NCI-H2029 (cell line): ENCODE results near the gene AGBL1.

ENCODE experiments used
- DNase-seq: peaks from one replicate; lab custom pipeline; 2025; lab: John Stamatoyannopoulos, UW

Gene AGBL1

GRCh38 chr15:86829245-86829644 is 749.6 kb downstream of the AGBL1 start:
- no peak for DNase-seq

GRCh38 chr15:86830304-86830703 is 750.6 kb downstream of the AGBL1 start:
- DNase-seq, result no peak

GRCh38 chr15:86833595-86833994 is 753.9 kb downstream of the AGBL1 start:
- no peak for DNase-seq

- DNase-seq, result no peak
These were observed 754.6 kb downstream of the AGBL1 start for GRCh38 chr15:86834115-86834863.

GRCh38 chr15:86837294-86838061 is 757.8 kb downstream of the AGBL1 start:
- no peak for DNase-seq

- DNase-seq, result no peak
These were observed 759.8 kb downstream of the AGBL1 start for GRCh38 chr15:86839502-86839901.

GRCh38 chr15:86840996-86841395 is 761.3 kb downstream of the AGBL1 start:
- no peak for DNase-seq

- DNase-seq, result no peak
These were observed 762.5 kb downstream of the AGBL1 start for GRCh38 chr15:86842199-86842598.

GRCh38 chr15:86846036-86846435 is 766.4 kb downstream of the AGBL1 start:
- DNase-seq, result no peak

- DNase-seq, result no peak
These were observed 769.5 kb downstream of the AGBL1 start for GRCh38 chr15:86849136-86849535.

GRCh38 chr15:86849558-86850285 is 770.1 kb downstream of the AGBL1 start:
- DNase-seq, result no peak

GRCh38 chr15:86850939-86851338 is 771.3 kb downstream of the AGBL1 start:
- no peak for DNase-seq

GRCh38 chr15:86852741-86853140 is 773.1 kb downstream of the AGBL1 start:
- no peak for DNase-seq

GRCh38 chr15:86854176-86854575 is 774.5 kb downstream of the AGBL1 start:
- DNase-seq, result no peak

- DNase-seq, result no peak
These were observed 775.9 kb downstream of the AGBL1 start for GRCh38 chr15:86855307-86856291.

GRCh38 chr15:86857701-86858100 is 778.0 kb downstream of the AGBL1 start:
- DNase-seq, result no peak

GRCh38 chr15:86863226-86863915 is 783.7 kb downstream of the AGBL1 start:
- DNase-seq, result no peak

- DNase-seq, result no peak
These were observed 786.2 kb downstream of the AGBL1 start for GRCh38 chr15:86865920-86866319.

- DNase-seq, result no peak
These were observed 791.2 kb downstream of the AGBL1 start for GRCh38 chr15:86870846-86871245.

GRCh38 chr15:86871964-86872363 is 792.3 kb downstream of the AGBL1 start:
- no peak for DNase-seq

- DNase-seq, result no peak
These were observed 793.1 kb downstream of the AGBL1 start for GRCh38 chr15:86872782-86873181.
